Stimulated activated CD8-positive, alpha-beta memory T cell treated with anti-CD3 and anti-CD28 coated beads, Interleukin-12 subunit alpha, Interleukin-12 subunit beta, amount 100 ng/mL, for 24 hours (primary cell): ENCODE measurements around the gene DNTT.

Experiments
- DNase-seq: peaks from one replicate; pipeline ENCODE4 v3.0.0-alpha.2; 2020; ENCODE audit errors: extremely low read depth

DNTT gene

DNA sequence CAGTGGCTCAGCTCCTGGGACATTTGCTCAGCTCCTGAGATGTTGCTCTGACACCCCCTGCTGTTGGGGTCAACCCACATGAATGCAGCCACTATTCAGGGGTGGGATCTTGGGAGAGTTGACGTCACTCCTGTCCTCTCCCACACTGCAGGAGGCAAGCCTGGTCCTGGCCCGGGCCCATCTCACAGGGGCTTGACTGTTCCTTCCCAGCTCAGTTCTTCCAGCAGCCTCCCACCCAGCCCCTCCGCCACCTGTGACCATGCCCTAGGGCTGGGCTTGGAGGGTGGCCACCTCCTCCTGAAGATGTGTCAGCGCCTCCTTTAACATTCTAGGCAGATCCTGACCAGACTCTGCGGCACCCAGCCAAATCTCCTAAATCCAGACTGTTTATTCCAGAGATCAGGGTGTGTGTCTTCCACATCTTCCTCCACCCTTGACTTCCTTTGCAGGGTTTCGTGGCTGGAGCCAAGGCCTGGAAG is 73.6 kb downstream of the DNTT start:
- no peak for DNase-seq

DNA sequence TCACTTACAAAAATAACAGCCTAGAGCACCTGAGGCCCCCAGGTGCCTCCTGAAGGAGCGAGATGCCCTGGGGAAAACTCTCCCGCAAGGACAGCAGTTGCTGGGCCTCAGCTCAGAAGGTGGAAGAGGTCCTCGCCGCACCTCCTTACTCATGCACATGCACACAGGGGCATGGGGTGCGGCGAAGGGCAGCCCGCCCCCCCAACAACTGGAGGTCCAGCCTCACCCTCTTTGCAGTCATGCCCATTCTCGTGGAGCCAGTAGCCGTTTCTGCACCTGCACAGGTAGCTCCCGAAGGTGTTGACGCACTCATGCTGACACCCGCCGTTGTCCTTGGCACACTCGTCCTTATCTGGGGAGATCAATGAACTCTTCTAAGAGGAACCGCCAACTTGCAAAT is 74.5 kb downstream of the DNTT start:
- DNase-seq, result no peak

GRCh38 chr10:96379758-96380157 is 75.5 kb downstream of the DNTT start:
- no peak for DNase-seq

DNA sequence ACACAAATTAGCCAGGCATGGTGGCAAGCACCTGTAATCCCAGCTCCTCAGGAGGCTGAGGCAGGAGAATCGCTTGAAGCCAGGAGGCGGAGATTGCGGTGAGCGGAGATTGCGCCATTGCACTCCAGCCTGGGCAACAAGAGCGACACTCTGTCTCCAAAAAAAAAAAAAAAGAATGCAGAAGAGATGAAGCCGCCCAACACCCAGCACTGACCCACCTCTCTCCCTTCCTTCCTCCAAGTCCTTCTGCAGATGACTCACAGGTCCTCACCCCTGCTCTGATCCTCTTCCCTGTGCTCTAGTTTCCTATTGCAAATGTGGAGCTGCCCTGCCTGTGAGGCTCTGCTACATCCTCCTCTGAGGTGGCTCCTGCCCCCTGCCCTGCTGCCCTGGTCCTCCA is 76.6 kb downstream of the DNTT start:
- DNase-seq, result no peak

DNA sequence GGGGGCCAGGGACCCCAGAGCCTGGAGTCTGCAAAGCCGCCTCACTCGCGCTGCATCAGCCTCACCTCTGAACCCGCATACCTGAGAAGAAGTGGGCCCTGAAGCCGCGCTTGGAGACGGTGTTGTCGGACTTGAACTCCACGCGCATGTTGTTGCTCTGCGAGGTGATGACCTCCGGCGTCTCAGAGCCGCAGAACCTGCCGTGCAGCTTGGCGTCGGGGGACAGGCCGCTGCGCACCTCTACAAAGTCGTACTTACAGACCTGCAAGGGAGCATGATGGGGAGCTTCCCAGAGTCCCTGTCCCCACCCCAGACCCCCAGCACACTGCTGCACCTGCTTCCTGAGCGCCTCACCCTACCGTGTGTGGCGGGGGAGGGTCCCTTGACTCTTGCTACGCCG is 80.3 kb downstream of the DNTT start:
- DNase-seq, result no peak

- no peak for DNase-seq
Measured at GRCh38 chr10:96387161-96387560, 82.9 kb downstream of the DNTT start.

DNA sequence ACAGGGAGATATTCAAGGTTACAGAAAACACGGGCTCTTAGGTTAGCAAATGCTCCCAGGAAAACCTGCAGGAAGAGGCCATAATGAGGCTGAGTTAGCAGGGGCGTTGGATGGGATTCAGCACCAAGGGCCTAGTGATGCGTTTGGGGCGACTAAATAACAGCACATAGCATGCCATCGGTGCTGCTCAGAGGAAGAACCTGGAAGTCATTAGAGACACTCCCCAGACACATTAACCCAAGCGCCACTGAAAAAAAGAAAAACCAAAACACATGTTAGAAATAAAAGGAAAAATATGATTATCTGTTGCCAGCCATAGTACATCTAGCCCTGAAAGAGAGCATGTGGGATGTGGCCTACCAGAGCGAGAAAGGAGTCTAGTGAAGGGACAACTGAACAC is 83.4 kb downstream of the DNTT start:
- DNase-seq, result no peak
